GM19455 (cell line): Measurements from ENCODE around the gene RBM6.
A peak's percentile ranks its signal among the peaks of the same experiment; 100 is the strongest.
"Not testable (repeated sequence)": the region's sequence is repeated elsewhere in the genome, so short reads cannot be mapped to it uniquely, and the experiment has no call there.

Experiments used
- ATAC-seq: cut with Tn5 transposase; IDR thresholded peaks from one replicate; pipeline ENCODE4 v1.9.1; 2021; ENCODE audit not compliant: unreplicated experiment

RBM6 gene

GRCh38 chr3:49939858-49940666, at the start of gene RBM6:
TSS of gene RBM6 (plus strand) at chr3:49940150. CDS start at chr3:49962642, 22,492 bp downstream.
- peak; percentile 80 for ATAC-seq

- no peak for ATAC-seq
Observed at GRCh38 chr3:49895791-49896190, 44.2 kb upstream of the RBM6 start.

GRCh38 chr3:49896345-49896744, 43.6 kb upstream of the RBM6 start:
- ATAC-seq: no peak

- no peak for ATAC-seq
Observed at GRCh38 chr3:49898991-49899390, 41.0 kb upstream of the RBM6 start.

- ATAC-seq: no peak
Observed at GRCh38 chr3:49899815-49900214, 40.1 kb upstream of the RBM6 start.

- no peak for ATAC-seq
Observed at GRCh38 chr3:49900491-49901153, 39.3 kb upstream of the RBM6 start.

- no peak for ATAC-seq
Observed at GRCh38 chr3:49901366-49902339, 38.3 kb upstream of the RBM6 start.

- no peak for ATAC-seq
Observed at GRCh38 chr3:49902511-49903345, 37.2 kb upstream of the RBM6 start.

GRCh38 chr3:49903451-49904424, 36.2 kb upstream of the RBM6 start, which contains the start of gene MST1R:
TSS of gene MST1R (minus strand) at chr3:49903873. CDS start at chr3:49903609, 264 bp downstream.
- ATAC-seq: peak; percentile 72

- not testable (repeated sequence) for ATAC-seq
Observed at GRCh38 chr3:49904448-49904847, 35.5 kb upstream of the RBM6 start.

GRCh38 chr3:49906073-49906743, 33.7 kb upstream of the RBM6 start:
- ATAC-seq: no peak

GRCh38 chr3:49908373-49909199, 31.4 kb upstream of the RBM6 start:
- no peak for ATAC-seq

GRCh38 chr3:49910409-49911123, 29.4 kb upstream of the RBM6 start:
- no peak for ATAC-seq

- ATAC-seq: no peak
Observed at GRCh38 chr3:49911124-49911420, 28.9 kb upstream of the RBM6 start.

- no peak for ATAC-seq
Observed at GRCh38 chr3:49911611-49912010, 28.3 kb upstream of the RBM6 start.

GRCh38 chr3:49912881-49913281, 27.1 kb upstream of the RBM6 start:
- ATAC-seq: no peak

- no peak for ATAC-seq
Observed at GRCh38 chr3:49914906-49915305, 25.0 kb upstream of the RBM6 start.
